Bronchial epithelial cell (primary cell): ENCODE results near the gene CDK15. TPM values are rescaled to one million over a fixed set of nuclear protein-coding genes. Genes with fewer than 3 reads are reported as not detected.

Experiments used
- DNase-seq: peaks from one replicate; pipeline ENCODE4 v3.0.0-alpha.2; 2010; ENCODE audit warnings: low read depth
- FAIRE-seq: peaks from 2 replicates; lab custom pipeline; 2011; peaks lifted over from hg19 to GRCh38; lab: Jason Lieb, UNC
- H3K27me3 ChIP-seq: 2 replicates; pipeline ENCODE4 v1.5.1; 2011; ENCODE audit warnings: low read length; ENCODE audit not compliant: control insufficient read depth, insufficient read depth
- H3K36me3 ChIP-seq: 2 replicates; pipeline ENCODE4 v1.5.1; 2011; ENCODE audit warnings: low read length; ENCODE audit not compliant: control insufficient read depth, insufficient read depth
- H3K4me3 ChIP-seq: 2 replicates; pipeline ENCODE4 v1.5.1; 2011; ENCODE audit warnings: mild to moderate bottlenecking, low read depth, low read length, control low read depth
- total RNA-seq: library from RNA; depleted of rRNA; stranded (reverse); fragments of >200 nt; gene quantifications from 2 replicates; pipeline ENCODE4 v1.2.1, GENCODE V29; 2014
- TF ChIP-seq, protein P1 (sequence below): IDR thresholded peaks from 2 replicates; pipeline ENCODE4 v1.5.1; 2011; ENCODE audit warnings: mild to moderate bottlenecking, moderate library complexity, low read length, control low read depth, inconsistent platforms; ENCODE audit not compliant: insufficient read depth, severe bottlenecking

The CDK15 gene
- total RNA-seq, 1 donor from 2014 or later: 0.26 TPM

DNA sequence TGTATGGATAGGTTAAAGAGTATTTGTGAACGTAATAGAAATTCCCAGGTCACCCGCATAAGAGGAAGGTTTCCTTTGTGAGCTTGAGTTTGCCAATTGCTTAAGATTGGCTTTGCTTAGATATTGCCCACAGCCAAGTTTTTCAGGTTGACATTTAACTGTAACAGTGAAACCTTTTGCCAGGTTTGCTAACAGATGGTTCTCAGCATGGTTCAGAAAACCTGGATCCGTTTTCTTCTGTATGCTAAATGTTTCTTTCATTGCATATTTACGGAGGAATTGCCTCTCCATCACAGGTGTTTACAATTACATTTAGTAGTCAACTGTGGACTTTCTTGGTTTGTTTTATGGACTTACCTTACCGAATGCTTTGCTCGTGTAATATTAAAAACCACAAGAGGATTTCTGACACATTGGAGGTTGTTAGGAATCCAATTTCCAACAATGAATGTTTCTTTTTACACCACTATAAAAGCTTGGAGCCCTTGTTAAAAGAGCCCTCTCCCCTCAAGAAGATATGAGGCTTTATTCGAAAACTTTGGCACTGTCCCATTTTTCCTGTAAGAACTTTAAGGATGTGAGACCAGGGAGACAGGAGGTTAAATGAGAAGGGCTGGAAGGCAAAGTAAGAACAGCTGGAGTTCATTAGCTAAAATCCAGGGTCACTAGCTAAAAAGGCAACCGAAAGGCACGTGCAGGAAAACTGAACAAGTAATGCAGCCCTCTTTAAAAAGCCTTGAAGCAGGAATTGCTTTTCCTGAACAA, 7.8 kb downstream of the CDK15 start:
- Histone ChIP-seq H3K27me3 (peaks cover 2% of the 10 kb centered on the region), H3K4me3 (no peak overlapping the region), H3K36me3 (no peaks in the 10 kb centered on the region)
- no peak for DNase-seq
- TF ChIP-seq, protein P1, sequence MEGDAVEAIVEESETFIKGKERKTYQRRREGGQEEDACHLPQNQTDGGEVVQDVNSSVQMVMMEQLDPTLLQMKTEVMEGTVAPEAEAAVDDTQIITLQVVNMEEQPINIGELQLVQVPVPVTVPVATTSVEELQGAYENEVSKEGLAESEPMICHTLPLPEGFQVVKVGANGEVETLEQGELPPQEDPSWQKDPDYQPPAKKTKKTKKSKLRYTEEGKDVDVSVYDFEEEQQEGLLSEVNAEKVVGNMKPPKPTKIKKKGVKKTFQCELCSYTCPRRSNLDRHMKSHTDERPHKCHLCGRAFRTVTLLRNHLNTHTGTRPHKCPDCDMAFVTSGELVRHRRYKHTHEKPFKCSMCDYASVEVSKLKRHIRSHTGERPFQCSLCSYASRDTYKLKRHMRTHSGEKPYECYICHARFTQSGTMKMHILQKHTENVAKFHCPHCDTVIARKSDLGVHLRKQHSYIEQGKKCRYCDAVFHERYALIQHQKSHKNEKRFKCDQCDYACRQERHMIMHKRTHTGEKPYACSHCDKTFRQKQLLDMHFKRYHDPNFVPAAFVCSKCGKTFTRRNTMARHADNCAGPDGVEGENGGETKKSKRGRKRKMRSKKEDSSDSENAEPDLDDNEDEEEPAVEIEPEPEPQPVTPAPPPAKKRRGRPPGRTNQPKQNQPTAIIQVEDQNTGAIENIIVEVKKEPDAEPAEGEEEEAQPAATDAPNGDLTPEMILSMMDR: no peak
- no peak for FAIRE-seq

DNA sequence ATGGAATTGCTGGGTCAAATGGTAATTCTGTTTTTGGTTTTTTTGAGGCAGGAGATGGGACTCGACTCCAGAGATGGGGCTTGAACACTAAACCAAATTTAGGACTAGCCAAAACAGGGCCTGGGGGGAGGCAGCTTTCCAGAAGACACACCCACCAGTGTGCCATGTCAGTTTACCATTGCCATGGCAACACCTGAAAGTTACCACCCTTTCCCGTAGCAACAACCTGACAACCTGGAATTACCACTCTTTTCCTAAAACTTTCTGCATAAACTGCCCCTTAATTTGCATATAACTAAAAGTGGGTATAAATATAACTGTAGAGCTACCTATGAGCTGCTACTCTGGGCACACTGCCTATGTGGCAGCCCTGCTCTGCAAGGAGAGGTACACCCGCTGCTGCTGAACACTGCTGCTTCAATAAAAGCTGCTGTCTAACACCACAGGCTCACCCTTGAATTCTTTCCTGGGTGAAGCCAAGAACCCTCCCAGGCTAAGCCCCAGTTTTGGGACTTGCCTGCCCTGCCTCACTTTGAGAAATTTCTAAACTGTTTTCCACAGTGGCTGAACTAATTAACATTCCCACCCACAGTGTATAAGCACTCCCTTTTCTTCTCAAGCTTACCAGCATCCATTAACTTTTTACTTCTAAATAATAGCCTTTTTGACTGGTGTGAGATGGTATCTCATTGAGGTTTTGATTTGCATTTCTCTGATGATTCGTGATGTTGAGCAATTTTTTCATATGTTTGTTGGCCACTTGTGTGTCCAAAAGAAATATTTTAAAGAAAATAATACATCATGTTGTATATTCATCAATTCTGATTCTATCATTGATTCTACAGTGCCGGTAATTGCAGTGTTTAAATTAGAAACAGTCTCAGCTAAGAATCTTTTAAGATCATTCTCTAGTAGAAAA, 10.6 kb downstream of the CDK15 start:
- Histone ChIP-seq H3K4me3 (no peak overlapping the region), H3K36me3 (no peaks in the 10 kb centered on the region), H3K27me3 (peaks cover 2% of the 10 kb centered on the region)
- no peak for DNase-seq
- TF ChIP-seq, protein P1: no peak
- no peak for FAIRE-seq

DNA sequence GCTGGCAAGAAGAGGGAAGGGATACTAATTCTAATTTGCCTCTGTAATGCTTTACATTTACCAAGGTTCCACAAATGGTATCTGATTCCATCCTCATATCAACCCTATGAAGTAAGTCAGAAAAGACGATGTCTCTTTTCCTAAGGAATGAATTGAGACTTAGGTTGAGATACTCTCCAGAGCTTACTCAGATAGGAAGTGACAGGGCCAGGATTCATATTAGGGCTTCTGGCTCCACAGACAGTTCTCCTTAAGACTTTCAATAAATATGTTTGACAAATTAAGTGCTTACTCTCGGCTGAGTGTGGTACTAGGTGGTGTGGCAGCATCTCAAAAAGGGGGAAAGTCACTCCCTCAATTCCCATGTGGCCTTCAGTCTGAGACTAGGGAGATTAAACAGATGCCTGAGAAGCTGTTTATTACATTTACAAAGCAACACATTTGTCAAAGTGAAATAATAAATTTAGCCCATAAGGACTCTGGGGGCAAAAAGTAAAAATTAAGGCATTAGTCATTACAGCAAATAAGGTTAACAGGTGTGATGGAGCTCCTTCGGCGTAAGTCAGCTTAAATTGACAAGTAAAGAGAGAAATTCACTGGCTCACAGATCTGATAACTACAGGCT, 14.2 kb downstream of the CDK15 start:
- no peak for FAIRE-seq
- H3K4me3 ChIP-seq: no peak overlapping the region

DNA sequence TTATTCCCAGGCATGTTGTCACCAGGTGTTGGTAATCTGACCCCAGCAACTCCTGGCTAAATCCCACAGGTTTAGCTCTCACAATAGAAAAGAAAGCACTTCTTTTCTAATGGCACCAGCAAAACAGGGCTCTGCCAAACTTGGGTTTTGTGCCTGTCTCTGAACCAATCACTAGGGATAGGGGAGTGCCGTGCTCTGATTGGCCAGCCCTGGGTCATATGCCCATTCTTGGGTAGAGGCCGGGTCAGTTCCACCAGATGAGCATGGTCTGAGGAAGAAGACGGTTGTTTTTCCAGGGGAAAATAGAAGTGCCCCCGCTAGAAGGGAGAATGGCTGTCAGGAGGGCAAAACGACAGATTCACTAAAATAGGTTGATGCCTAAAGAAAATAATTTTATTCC, 14.7 kb downstream of the CDK15 start:
- H3K27me3 ChIP-seq: no peaks in the 10 kb centered on the region
- no peak overlapping the region for H3K4me3 ChIP-seq
- TF ChIP-seq, protein P1: no peak
- no peaks in the 10 kb centered on the region for H3K36me3 ChIP-seq
- no peak for FAIRE-seq
- no peak for DNase-seq

More for the DNA sequence above, 14.2 kb downstream of the CDK15 start:
- Histone ChIP-seq H3K27me3 (no peaks in the 10 kb centered on the region), H3K36me3 (no peaks in the 10 kb centered on the region)
- no peak for DNase-seq
- TF ChIP-seq, protein P1: no peak

DNA sequence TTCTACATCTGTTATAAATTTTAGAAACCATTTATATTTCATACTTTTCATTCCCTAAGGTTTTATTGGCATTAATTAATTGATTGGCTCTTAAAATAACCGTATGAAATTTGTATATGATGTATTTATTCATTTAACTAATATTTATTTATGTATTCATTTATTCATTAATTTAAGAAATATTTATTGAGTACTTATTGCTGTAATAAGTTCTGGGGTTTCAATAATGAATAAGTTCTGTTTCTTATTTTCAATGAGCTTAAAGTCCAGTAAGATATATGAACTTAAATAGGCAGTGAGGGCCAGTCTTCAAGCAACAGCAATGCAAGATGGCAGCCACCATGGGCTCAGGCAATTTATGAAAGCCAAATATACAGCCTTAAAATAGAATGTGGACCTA, 17.9 kb downstream of the CDK15 start:
- DNase-seq (no peak), FAIRE-seq (no peak)
- TF ChIP-seq, protein P1: no peak
- no peaks in the 10 kb centered on the region for H3K36me3 ChIP-seq
- H3K4me3 ChIP-seq: no peak overlapping the region
- H3K27me3 ChIP-seq: no peaks in the 10 kb centered on the region
